Activated CD4-positive, CD25-positive, alpha-beta regulatory T cell treated with anti-CD3 and anti-CD28 coated beads, Interleukin-2, amount 50 U/mL, for 24 hours (primary cell): Measurements from ENCODE around the gene PPP1R37.

Experiments
- ATAC-seq, 2 donors: fragments of 150-1000 bp; cut with Tn5 transposase; one replicate each; pipeline ENCODE4 v1.10.0; 2021; ENCODE audit warnings: mild to moderate bottlenecking in 1 of 2, moderate library complexity in 1 of 2

PPP1R37 gene

DNA sequence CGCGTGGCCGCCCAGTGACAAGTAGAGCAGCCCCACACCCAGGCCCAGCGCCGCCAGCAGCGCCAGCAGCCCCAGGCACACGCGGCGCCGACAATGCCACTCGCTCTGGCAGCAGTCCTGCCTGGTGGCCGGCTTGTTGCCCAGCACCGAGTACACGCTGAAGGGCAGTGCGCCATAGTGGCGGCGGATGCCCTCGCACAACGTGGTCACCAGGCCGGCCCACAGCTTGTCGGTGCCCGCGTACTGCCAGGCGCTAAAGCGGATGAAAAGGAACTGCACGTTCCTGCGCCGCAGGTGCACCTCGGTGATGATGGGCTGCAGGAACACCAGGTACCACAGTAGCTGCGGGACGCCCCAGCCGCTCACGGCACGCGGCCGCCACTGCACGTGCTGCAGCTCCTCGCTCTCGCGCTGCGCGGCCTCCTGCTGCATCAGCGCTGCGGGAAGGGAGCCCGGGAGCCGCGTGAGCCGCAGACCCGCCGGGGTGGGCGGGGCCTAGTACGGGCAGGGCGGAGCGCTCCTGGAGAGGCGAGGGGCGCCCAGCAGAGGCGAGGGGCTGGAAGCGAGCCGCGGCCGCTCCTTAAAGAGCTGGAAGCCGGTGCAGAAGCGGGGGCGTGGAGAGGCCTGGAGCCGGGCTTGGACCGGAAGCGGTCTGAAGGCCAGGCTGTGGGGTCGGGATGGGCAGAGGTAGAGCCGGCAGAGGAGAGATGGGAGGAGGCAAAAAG is 60.5 kb downstream of the PPP1R37 start:
- peak; percentile 23 to 37 for ATAC-seq

DNA sequence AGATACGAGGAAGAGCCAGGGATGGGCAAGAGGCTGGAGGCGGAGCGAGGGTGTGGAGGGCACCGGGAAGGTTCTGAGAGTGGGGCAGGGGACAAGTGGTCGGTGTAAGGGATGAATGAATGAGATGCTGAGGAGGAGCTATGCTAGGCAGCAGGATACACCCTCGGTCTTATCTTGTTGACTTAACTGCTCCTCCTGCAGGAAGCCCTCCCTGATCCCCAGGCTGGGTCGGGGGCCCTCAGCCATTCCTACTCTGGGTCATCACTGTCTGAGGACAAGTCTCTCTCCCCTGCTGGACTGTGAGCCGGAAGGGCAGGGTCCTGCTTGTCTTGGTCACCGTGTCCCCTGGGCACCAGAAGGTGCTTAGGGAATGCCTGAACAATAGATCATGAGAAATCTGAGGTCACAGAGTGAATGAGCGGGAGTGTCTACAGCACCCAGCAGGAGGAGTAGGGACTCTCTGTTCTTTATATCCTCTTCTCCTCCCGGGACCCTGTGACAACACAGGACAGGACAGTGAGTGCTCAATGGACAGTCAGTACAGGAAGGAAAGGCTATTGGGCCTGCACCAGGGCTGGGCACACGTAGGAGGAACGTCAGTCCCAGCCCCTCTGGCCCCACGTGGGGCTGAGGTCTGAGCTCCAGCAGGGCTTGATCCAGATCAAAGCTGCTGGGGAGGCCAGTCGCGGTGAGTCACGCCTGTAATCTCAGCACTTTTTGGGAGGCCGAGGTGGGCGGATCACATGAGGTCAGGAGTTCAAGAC is 61.3 kb downstream of the PPP1R37 start:
- ATAC-seq, result no peak

DNA sequence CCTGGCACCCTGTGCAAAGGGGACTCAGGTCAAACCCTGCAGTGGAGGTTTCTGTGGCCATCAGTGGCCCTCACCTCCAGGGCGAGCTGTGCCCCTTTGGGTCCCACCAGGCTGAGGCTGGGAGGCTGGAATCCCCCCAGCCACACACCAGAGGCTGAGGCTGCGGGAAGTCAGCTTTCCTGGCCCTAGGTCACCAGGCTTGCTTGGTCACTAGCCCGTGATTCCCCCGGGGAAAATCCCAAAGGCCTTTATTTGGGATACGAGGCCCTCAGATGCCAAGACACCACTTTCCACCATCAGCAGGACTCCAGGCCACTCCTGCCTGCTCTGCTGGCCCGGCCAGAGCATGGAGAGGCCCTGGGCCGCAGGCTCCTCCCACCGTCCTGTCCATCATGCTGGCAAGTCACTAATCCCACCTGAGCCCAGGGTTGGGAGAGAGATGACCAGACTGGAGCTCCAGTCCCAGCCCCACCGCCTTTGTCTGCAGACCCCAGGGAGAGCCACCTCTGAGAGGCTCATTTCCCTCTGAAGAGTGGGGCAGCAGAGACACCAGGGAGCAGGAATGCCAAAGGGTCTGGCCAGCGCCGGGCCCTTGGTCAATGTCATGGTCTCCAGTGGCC is 63.1 kb downstream of the PPP1R37 start:
- ATAC-seq, result no peak

DNA sequence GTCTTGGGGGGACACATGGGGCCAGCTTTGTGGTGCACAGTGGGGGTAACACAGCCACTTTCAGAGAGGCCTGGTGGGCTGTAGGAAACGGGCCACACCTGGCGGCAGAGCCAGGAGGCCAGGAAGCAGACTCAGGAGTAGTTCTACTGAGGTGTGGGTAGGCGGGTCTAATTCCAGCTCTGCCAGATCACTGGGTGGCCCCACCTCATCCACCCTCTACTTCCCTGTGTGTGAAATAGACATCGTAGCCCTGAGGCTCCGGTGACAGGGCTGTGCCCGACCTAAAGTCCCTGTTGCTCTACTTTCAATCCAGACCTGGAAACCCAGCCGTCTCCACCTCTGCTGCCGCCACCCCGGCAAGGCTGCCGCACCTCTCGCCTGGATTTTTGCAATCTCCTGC is 63.8 kb downstream of the PPP1R37 start:
- ATAC-seq, result no peak

DNA sequence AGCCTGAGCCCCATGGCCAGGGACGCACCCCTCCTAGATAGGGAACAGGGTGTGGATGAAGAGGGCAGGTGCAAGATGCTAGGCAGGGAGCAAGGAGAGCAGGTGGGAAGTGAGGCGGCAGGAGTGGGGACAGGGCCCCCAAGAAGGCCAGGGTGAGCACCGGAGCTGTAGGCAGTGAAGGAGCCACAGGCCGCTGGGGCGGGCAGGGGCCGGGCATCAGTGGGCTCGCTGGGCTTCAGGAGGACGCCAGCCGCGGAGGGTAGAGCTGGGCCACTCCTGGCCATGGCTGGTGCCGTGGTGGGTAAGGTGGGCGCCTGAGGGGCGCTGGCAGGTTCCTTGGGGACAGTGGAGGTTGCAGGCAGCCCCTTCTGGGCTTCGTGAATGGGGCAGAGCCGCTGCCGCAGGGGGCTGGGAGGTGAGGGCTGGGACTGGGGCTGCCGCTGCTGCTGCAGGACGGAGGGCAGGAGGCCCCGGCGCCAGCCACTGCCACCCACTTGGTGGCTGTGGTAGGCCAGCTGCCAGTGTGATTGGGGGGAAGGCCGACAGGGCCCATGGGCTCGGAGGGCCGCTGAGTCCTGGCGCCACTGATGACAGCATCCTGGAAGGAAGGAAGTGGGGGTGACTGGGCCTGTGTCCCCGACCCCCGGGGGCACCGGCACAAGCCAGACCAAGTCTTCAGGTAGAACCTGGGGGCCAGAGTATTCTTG is 65.7 kb downstream of the PPP1R37 start:
- no peak for ATAC-seq

DNA sequence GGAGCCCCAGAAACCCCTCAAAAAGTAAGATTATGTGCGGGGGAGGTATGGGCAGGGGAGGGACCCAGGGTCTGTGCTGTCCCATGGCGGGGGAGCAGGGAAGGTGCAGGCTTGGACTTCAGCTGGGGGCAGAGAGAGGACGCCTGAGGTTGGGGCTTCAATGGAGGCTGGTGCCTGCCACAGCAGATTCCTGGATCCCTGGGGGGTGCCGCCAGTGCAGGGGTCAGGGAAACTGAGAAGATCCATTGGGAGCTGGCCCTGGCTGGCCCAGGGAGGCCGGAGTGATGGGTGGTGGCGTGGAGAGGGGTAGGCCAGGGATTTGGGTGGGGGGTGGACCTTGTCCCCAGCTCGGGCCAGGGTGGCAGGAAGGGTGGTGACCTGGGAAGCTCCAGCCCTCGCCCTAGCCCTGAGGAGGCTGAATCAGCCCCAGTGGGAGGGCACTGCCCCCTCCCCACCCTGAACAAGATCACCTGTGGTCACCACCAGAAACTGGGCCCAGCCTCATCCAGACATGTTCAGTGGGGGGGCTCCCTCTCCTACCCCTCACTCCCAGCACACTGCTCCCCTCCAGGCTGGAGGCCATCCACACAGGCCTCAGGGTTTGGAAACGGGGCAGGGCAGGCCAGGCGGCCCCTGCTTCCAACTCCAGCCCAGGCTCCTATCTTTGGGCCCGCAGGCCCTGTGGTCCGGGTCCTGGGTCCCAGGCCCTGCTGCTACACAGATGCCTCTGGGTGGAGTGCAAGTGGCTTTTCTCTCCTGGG is 66.4 kb downstream of the PPP1R37 start:
- ATAC-seq, result no peak

DNA sequence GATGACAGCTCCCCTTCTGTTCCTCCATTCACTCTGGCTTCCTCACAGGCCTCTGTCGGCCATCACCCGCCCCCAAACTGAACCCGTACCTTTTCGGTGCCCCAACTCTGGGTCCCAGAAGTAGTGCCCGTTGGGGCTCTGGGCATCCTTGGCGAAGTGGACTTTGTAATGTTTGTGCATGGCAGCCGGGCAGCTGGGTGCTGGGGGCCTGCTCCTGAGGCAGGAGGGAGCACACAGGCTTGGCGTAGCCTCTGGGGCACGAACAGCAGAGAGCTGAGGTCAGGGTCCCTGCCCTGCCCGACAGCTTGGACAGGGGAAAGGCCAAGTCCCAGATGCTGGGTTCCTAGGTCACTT is 67.0 kb downstream of the PPP1R37 start:
- ATAC-seq, result no peak

DNA sequence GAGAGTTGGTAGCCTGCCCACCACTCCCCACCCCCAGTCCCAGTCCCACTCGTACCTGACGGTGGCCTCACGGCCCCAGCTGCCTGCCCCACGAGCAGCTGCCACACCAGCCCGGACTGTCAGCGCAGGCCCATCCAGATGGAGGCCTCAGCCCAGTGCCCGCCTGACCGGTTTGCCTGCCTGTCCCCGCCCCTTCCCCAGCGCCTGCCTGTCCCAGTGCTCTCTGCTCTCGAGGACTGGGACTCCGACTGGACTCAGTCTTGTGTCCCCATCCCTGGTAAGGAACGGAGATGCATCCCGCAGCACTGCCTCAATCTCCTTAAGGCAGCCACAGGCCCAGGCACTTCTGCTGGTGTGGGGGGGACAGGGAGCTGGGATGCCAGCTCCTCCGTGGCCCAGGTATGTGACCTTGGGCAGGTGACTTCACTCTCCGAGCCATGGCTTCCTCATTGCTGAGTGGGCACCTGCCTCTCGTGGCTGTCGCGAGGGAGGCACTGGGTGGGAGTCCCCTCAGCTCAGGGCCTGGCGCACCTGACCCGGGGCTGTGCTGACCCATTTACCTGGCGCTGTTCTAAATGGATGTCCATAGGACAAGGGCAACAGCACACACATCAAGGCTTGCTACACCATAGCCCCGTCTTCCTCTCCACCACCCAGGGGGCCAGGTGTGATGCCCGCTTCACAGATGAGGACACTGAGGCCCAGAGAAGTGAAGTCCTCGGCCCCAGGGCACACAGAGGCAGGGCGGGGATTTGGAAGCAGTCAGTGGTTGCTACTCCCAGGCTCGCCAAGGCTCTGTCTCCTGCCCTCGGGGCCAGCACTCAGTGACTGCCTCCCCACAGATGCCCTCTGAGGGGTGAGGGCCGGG is 68.1 kb downstream of the PPP1R37 start, which contains the start of gene NKPD1:
TSS of gene NKPD1 (minus strand) at position 113 of the 868 bp plus-strand sequence. CDS start 832 bp downstream, outside the sequence.
- ATAC-seq, result no peak

DNA sequence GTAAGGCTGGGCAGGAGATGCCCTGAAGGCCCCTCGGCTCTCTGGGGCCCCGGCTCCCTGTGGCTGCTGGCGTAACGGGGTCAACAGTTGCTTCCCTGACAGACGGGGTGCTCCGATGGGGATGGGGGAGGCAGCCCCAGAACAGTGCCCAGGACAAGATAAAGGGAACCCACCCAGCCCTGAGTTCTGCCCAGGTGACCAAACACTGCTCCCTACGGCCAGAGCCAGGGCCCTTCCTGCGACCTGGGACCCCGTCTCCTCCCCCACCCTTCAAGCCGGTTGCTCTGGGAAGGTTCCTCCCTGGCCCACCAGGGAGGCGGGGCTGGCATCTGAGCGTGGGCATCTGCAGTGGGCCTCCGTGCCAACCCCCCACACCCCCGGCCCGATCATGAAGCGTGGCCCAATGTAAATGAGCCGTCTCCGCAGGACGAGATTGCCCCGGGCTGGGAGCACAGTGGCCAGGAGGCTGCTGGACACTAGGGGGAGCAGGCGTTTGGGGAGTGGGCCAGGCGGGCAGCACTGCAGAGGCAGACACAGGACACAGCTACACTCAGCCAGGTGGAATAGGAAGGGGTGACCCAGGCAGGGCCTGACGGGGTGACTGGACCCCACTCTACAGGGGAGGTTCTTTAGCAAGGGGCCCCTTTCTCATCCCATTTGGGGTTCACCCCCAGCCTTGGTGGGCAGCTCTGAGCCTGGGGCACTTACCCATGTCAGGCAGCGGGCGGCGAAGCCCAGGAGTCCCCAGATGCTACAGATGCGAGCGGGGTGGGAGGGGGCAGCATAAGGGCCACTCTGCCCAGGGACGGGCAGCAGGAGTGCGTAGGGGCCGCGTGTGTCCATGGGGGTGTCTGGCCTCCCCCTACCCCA is 69.0 kb downstream of the PPP1R37 start:
- ATAC-seq, result no peak

DNA sequence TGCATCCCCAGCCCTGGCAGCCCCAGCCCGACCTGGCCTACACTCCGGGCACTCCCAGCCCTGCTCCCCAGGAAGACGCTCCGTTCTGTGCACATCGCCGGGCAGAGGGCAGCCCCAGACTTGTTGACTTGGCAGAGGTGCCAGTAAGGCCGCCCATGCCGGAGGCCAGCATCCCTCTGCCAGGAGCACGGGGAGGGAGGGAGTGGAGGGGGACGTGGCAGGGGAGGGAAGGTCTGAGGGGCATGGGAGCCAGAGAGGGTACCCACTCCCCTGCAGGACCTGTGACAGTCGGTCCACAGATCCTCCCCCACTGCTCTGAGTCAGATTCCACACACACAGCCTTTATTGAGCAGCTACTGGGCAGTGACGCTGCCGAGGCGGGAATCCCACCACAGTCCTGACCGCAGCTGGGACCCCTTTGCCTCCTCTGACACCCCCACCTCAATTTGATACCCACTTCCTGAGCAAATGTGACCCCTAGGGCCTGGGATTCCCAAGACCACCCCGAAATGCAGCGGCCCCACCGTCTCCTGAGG is 69.7 kb downstream of the PPP1R37 start:
- ATAC-seq, result no peak

DNA sequence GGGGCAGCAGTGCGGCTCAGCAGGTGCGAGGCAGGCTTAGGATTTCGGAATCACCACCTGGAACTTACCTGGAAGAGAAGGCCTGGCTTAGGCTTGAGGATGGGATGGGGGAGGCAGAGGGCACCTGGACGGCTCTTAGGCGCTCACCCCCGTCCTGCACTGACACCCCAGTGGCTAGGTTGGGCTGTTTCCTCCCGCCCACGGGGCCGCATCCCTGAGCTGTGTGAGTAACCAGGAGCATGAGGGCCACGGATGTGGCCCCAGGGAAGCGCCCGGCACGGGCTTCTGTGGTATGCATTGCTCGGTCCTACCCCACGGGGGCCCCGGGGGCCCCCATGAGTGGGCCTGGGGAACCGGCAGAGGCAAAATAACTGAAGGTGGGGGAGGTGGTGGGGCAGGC is 70.2 kb downstream of the PPP1R37 start:
- ATAC-seq, result no peak

DNA sequence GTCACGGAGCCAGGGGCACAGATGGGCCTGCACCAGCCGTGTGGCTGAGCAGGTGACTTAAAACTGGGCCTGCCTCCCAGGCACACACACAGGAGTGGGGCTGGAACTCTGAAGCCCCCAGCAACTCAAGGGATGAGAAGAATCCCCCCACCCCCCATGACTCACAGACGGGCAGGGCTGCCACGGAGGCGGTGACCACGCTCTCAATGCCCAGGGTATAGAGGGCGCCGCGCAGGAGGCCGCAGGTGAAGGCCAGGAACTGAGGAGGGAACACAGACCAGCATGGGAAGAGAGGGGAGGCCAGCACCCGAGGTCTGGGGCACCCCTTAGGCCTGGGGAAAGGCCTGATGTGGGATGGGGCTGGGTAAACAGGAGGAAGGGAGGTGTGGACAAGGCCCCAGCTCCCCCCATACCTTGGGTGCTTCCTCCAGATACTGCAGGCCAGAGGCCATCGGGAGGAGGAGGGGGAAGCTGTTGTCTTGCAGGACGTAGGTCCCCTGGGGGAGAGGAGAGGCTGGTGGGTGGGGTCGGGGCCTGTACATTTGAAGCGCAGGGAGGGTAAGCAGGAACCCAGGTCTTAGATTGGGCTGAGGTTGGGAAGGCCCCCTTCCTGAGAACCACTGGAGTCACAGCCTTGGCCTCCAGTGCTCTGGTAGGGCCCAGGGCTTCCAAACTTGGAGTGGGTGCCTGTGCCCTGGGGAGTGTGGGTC is 70.9 kb downstream of the PPP1R37 start:
- ATAC-seq, result no peak

DNA sequence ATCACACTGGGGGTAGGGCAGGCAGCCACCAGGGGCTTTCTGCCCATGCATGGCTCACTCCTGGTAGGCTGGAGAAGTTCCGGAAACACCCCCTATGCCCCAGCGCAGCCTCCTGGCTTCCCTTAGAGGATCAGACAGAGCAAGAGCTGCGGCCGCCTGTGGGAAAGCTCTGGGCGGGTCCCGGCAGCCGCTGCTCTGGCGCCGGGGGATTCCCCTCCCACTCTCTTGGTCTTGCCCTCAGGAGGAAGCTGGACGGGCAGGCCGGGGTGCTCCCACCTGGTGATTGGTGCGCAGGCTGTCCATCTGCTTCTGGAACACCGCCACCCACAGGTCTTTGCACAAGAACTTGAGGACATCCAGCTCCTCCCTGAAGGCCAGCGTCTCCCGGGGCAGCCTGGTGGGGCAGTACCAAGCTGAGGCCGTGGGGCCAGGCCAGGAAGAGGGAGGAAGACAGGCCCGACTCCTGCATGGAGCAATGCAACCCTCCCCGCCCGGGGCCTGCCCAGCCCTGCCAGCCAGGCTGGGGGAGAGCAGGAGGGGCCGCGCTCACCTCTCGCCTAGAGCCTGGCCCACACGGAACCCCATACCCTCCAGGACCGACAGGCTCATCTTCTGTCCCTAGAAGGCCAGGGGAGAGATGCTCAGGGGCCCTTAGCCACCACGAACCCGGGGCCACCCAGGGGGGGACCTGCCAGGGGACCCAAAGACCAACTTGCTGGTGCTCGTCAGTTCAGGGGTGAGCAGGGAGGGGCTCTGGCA is 71.8 kb downstream of the PPP1R37 start:
- ATAC-seq, result peak; percentile 88 to 89

DNA sequence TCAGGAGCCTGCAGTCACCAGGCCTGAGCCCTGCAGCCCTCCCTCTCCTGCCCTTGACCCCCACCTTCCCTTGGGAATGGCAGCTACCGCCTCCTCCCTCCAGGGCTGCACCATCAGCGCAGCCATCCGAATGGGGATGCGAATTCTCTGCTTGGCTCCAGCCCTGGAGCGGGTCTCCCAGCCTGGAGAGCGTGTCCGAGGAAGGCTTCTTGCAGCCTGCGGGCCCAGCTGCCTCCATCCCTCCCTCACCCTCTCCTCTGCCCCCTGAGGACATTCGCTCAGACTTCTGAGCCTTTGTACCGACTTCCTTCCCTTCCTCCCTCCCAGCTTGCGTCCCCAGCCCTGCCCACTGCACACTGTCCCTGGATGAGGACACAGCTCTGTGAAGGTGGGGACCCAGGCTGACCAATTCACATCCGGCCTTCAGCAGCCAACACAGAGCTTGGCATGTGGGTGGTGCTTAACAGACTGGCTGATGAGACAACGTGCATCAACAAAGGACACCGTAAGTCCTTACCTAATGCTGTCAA is 73.8 kb downstream of the PPP1R37 start:
- no peak for ATAC-seq

DNA sequence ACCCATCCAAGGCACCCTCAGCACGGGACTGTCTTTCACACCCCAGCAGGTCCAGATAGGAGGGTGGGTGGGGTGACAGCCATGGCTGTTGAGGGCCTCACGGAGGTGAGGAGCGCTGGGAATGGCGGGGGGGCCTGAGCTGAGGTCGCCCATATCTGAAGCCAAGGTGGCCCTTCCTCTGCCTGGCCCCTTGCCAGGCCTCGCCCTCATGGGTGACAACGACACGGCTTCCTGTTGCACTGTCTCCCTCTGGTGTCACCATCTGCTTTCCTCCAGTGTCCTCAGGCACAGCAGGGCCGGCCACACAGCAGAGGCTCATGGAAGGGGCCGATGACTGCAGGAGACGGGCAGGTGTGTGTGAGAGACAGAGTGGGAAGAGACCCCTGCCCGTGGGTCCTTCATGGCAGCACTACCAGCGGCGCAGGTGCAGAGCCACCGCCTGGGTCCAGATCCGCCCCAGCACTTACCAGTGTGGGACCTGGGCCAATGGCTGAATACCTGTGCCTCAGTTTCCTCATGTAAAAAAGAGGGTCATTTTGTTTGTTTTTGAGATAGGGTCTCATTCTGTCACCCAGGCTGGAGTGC is 75.9 kb downstream of the PPP1R37 start:
- ATAC-seq, result no peak

DNA sequence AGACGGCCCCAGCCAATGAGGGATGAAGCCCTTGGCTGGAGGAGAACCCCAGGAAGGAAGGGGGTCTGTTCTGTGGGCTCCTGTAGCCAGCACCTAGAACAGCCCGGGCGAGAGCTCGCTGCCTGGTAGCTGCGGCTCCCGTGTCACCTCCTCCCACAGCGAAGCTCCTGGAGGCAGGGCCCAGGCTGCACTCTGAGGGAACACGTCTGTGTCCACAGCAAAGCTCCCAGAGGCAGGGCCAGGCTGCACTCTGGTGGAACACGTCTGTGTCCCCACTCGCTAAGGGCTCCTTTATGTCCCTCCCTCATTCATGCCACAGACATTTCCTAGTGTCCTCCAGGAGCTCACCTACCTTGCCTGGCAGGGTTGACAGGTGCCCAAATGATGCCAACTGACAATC is 76.6 kb downstream of the PPP1R37 start:
- no peak for ATAC-seq

DNA sequence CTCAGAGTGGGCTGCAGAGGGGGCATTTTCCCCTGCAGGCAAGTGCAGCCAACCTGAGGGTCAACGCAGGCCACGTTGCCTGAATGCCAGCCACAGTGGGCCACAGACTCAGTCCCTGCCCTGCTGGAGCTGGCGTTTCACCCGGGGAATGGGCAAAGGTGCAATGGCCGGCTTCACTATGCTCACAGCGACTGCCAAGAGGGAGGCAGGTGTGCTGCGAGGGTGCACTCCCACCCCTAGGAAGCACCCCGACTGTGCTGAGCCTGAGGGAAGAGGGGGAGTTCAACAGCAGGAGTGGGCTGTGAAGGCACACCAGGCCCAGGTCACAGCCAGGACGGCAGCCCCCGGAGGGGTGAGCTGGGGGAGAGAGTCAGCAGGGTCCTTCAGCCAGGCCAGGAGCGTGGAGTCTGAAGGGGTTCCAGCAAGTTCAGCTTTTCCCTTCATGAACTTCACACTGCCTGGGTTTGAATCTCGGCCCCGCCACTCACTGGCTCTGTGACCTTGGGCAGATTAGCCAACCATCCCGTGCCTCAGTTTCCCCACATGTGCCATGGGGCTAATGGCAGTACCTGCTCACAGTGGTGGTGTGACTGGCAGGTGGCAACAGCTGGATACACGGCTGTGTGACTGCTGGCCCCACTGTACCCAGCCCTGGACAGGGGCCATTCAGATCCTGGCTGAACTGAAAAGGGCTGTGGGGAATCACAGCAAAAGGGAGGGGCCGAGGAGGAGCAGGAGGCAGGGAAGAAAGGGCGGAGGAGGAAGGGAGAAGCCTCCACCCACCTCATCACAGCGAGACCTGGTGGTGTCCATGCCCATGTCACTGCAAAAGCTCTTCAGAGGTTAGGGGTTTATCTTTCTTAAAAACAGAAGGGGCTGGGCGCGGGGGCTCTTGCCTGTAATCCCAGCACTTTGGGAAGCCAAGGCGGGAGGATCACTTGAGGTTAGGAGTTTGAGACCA is 77.4 kb downstream of the PPP1R37 start:
- no peak for ATAC-seq
